ENCODE data around the gene BGN.
A peak's percentile ranks its signal among the peaks of the same experiment; 100 is the strongest.

BGN gene

GRCh38 chrX:153526042-153526441 lies 31.3 kb downstream of the BGN start:
- peak; percentile 85 for DNase-seq (ENCODE audit: low spot score)

- DNase-seq (ENCODE audit: low spot score): peak; percentile 82
Measured at GRCh38 chrX:153526801-153527200, 32.0 kb downstream of the BGN start.

- peak; percentile 54 for DNase-seq (ENCODE audit: low spot score)
Measured at GRCh38 chrX:153527208-153527607, 32.4 kb downstream of the BGN start.

- no peak for DNase-seq (ENCODE audit: low spot score)
Measured at GRCh38 chrX:153530411-153531129, 35.8 kb downstream of the BGN start.

- no peak for DNase-seq (ENCODE audit: low spot score)
Measured at GRCh38 chrX:153533091-153533490, 38.3 kb downstream of the BGN start.

GRCh38 chrX:153537080-153537479 lies 42.3 kb downstream of the BGN start:
- no peak for DNase-seq (ENCODE audit: low spot score)

- DNase-seq (ENCODE audit: low spot score): peak; percentile 63
Measured at GRCh38 chrX:153537526-153538295, 42.9 kb downstream of the BGN start.

- no peak for DNase-seq (ENCODE audit: low spot score)
Measured at GRCh38 chrX:153538424-153538823, 43.6 kb downstream of the BGN start.

GRCh38 chrX:153539171-153539978 lies 44.6 kb downstream of the BGN start:
- peak; percentile 68 for DNase-seq (ENCODE audit: low spot score)

- DNase-seq (ENCODE audit: low spot score): no peak
Measured at GRCh38 chrX:153539979-153540358, 45.2 kb downstream of the BGN start.

- no peak for DNase-seq (ENCODE audit: low spot score)
Measured at GRCh38 chrX:153544727-153545126, 49.9 kb downstream of the BGN start.

GRCh38 chrX:153546386-153546785 lies 51.6 kb downstream of the BGN start:
- no peak for DNase-seq (ENCODE audit: low spot score)

- DNase-seq (ENCODE audit: low spot score): no peak
Measured at GRCh38 chrX:153547195-153547594, 52.4 kb downstream of the BGN start.

GRCh38 chrX:153549231-153549630 lies 54.5 kb downstream of the BGN start:
- no peak for DNase-seq (ENCODE audit: low spot score)

GRCh38 chrX:153549807-153550206 lies 55.0 kb downstream of the BGN start:
- DNase-seq (ENCODE audit: low spot score): no peak

- DNase-seq (ENCODE audit: low spot score): no peak
Measured at GRCh38 chrX:153551135-153551534, 56.4 kb downstream of the BGN start.

- DNase-seq (ENCODE audit: low spot score): peak; percentile 62
Measured at GRCh38 chrX:153554519-153555167, 59.9 kb downstream of the BGN start.

GRCh38 chrX:153556767-153557166 lies 62.0 kb downstream of the BGN start:
- DNase-seq (ENCODE audit: low spot score): no peak

GRCh38 chrX:153557618-153558355 lies 63.0 kb downstream of the BGN start:
- DNase-seq (ENCODE audit: low spot score): peak; percentile 30
